GM19324 (cell line): ENCODE data around the gene SHH.

Source experiments
- ATAC-seq: cut with Tn5 transposase; IDR thresholded peaks from one replicate; pipeline ENCODE4 v1.9.1; 2021; ENCODE audit warnings: mild to moderate bottlenecking, moderate library complexity; ENCODE audit not compliant: unreplicated experiment, low FRiP score

The SHH gene

DNA sequence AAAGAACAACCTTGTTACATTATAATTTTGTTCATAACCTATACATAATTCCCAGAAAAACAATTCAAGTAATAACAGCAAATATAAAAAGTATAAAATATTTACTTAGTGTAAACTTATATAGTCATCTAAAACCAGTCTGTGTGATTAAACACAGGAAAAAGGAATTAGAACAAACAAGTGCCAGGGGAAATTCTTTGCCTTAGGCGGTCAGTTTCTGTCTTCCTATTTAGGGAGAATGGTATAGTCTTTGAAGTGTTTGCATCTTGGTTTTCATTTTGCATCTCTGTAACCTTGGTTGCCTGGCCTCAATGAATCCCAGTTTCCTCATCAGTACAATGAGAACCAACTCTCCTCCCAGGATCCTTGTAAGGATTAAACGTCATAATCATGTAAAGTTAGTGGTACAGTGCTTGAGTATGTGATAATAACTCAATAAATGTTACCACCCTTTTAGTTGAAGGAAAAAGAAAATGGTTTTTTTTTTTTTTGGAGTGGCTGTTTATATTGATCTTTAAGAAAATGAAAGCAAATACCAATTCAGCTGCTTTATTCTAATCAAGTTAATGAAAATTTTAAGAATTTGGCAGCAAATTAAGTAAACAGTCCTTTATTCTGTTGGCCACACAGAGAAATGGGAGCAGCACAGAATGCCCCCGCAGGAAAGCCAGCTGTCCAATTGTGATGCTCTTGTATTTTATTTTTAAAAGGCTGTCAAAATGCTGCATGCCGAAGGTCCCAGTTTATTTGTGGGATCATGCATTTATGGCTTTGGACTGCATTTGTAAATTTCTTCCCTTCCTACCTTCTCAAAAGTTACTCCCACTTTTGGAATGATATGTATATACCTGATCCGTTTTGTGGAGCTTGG lies 61.8 kb downstream of the SHH start:
- no peak for ATAC-seq
